KOPT-K1 (cell line): Measurements from ENCODE around the gene CDH5.
"Not testable (repeated sequence)": the region's sequence is repeated elsewhere in the genome, so short reads cannot be mapped to it uniquely, and the experiment has no call there.

ENCODE experiments used
- H3K27ac ChIP-seq: fragments of 200-600 bp; sonication (generic); 2 replicates; pipeline ENCODE4 v1.5.1; 2016; ENCODE audit warnings: antibody characterized with exemption, mild to moderate bottlenecking, low read depth, low read length; ENCODE audit not compliant: poor library complexity, severe bottlenecking
- H3K36me3 ChIP-seq: fragments of 200-600 bp; sonication (generic); 2 replicates; pipeline ENCODE4 v1.5.1; 2017; ENCODE audit warnings: antibody characterized with exemption, mild to moderate bottlenecking, low read length, moderate library complexity; ENCODE audit not compliant: insufficient read depth
- H3K9me3 ChIP-seq: fragments of 200-600 bp; sonication (generic); 2 replicates; pipeline ENCODE4 v1.5.1; 2017; ENCODE audit warnings: antibody characterized with exemption, low read length, mild to moderate bottlenecking; ENCODE audit not compliant: insufficient read depth, poor library complexity, severe bottlenecking

Gene CDH5

DNA sequence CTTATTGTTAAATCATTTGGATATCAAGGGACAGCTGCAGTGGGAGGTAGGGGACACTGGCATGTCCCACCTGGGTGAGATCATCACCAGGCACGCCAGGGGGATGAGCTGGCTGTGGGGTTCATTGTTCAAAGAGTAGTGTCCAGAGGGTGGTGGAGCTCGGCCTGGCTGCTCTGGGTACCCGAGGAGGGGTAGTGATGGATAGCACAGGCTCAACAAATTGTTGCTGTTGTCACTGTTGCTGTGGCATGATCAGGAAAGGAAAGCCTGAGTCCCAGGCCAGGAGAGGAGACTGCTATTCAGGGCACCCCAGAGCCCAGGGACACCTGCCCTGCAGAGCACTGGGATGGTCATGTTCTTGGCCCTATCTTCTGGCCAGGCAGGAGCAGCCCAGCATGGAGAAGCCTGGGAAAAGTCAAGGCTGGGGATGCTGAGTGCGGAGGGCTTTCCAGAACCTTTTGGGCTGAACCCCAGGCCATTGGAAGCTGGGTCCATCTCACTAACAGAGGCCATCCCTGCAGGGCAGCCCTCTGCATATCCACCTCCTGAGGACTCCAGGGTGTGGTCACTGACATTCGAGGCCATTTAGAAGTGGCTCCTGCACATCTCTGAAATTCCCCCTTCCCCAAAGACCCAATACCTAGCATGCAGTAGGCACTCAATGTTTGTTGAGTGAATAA lies 72.7 kb downstream of the CDH5 start:
- H3K27ac ChIP-seq, result no peak overlapping the region
- no peaks in the 10 kb centered on the region for H3K36me3 ChIP-seq
- H3K9me3 ChIP-seq, result no peaks in the 10 kb centered on the region

DNA sequence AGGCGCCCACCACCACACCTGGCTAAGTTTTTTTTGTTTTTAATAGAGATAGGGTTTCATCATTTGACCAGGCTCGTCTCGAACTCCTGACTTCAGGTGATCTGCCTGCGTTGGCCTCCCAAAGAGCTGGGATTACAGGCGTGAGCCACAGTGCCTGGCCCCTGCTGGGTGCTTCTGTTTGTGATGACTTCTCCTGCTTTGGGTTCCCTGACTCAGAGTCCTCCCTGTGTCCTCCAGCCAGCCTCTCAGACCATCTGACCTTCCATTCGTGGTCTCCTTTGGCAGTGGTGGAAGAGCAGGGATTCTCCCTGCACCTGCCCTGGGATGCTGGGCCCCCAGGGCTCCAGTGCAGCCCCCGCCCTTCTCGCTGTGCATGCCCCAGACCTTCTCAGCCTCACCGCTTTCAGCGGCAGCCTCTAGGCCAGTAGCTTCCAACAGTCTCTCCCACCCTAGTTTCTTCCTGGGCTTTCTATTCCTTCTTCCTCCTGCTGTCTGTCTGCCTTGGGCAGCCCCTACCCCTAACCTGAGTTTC lies 73.8 kb downstream of the CDH5 start:
- no peaks in the 10 kb centered on the region for H3K9me3 ChIP-seq
- no peaks in the 10 kb centered on the region for H3K36me3 ChIP-seq
- H3K27ac ChIP-seq, result no peak overlapping the region

DNA sequence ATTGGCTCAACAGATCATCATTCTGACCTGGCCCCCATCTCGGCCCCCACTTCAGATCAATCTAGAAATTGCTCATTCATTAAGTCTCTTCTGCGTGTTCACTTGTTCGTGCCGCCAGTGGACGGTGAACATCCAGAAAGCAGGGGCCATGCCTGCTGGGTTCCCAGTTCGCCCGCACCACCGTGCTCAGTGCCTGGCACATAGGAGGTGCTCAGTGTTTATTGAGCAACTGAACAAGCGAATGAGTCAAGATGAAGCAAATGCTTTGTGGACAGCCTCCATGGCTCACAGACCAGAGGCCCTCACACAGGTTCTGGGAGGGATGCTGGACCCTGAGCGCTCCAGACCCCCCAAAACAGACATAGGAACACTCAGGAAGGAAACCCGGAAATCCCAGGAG lies 74.5 kb downstream of the CDH5 start:
- Histone ChIP-seq H3K27ac (no peak overlapping the region), H3K9me3 (no peaks in the 10 kb centered on the region), H3K36me3 (no peaks in the 10 kb centered on the region)

DNA sequence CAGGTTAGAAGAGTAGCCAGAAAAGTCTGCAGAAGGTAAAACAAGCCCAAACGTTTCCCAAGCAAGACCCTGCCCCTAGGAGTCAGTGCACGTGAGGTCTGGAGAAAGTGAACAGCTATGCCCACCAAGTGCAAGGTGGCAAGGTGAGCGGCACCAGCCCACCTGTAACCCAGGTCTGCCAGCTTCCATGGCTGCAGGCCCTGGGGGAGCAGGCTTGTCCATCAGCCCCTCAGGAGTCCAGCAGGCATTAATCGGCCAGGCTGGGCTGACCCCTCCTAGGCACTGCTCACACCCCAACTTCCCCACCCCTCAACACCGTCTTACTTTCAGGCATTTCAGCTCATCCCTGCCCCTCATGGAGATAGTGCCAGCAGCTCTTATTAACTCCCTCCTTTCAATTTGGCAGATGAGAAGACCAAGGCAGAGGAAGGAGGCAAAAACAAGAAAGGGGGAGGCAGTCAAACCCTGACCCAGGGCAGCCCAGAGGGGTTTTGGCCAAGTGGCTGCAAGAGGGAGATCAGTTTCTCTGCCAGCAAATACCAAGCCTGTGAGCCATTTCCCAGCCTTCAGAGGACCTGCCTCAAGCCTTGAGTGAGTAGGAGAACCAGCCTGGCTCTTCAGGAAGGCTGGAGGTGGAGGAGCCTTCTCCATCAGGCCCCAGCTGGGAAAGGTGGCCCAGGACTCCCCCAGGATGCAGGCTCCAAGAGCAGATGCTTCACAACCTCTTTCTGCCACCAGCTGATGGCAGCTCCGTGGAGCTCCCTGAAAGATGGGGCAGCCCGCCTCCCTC lies 75.3 kb downstream of the CDH5 start:
- Histone ChIP-seq H3K9me3 (no peaks in the 10 kb centered on the region), H3K36me3 (no peaks in the 10 kb centered on the region), H3K27ac (no peak overlapping the region)

DNA sequence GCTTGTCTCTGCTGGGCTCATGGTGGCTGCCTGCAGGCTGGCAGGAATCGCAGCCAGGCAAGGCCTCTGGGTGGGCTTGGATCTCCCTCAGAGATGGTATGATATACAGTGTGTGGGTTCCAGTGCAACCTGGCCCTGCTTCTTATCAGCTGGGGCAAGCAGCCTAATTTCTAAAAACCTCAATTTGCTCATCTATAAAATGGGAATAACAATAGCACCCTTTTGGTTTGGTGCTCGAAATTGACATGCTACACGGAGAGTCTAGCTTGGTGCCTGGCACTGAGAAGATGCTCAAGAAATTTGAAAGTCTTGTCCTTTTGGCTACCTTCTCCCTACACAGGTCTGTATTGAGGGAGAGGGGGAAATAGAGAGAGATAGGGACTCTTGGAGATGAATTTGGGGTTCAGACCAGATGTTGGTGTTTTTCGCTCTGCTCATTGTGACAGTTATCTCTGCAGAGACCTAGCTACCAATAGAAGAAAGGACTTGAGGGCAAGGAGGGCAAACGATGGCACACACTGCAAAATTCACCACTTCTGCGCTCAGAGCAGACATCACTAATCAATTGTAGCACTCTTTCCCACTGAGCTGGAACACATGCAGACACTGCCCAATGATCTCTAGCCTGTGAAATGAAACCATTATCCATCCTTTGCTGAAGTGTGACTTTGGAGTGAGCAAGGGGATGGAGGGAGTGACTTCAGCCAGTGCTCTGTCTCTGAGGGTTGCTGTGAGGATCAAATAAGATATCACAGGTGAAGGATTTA lies 76.2 kb downstream of the CDH5 start:
- Histone ChIP-seq H3K36me3 (no peaks in the 10 kb centered on the region), H3K9me3 (no peaks in the 10 kb centered on the region), H3K27ac (no peak overlapping the region)

DNA sequence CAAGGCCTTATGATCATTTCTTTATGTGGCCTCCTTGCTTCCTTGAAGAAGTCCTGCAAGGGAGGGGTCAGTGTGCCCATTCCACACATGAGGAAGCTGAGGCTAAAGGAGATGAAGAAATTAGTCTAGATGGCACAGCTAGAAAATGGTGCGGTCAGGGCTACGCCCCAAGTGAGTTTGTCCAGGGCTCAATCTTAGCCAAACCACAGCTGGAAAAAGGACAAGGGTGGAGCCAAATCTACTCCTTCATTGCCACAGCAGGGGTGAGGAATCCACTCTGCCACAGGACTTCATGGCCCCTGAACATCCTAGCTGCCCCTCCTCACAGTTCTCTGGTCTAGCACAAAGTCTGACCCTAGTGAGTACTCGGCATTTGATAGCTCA lies 76.8 kb downstream of the CDH5 start:
- Histone ChIP-seq H3K27ac (no peak overlapping the region), H3K36me3 (no peaks in the 10 kb centered on the region), H3K9me3 (no peaks in the 10 kb centered on the region)

DNA sequence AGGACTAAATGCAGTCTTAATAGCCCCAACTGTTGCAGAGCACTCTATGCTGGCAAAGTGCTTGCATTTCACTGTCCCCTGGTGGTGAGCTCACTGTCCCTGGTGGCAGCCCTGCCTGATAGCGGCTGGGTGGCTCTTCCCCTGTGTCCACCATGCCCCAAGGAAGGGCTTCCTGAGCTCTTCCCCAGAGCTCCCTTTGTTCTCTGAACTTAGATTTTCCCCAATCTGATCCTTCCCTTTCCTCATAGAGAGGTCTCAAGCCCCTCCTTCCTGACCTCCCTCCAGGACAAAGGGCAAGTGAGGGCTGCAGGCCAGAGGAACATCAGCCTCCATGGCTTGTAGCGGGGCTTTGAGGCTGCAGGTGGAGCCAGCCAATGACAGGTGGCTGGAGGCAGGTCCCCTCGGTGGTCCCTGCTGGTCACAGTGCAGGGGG lies 77.6 kb downstream of the CDH5 start:
- Histone ChIP-seq H3K27ac (no peak overlapping the region), H3K9me3 (no peaks in the 10 kb centered on the region), H3K36me3 (no peaks in the 10 kb centered on the region)

DNA sequence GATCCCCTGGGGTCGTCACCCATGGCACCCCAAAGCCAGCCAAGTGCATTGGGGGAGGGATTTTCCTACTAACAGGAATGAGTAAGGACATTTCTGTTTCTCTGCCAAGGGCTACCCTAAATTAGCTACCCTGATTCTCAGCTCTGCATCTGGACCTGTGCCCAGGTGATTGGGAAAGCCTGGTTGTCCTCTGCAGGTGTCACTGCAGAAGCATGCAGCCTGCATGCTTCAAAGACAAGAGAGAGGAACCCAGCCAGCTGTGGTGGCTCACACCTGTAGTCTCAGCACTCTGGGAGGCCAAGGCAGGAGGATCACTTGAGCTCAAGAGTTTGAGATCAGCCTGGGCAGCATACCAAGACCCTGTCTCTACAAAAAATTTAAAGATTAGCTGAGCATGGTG lies 80.2 kb downstream of the CDH5 start:
- no peaks in the 10 kb centered on the region for H3K36me3 ChIP-seq
- H3K27ac ChIP-seq, result no peak overlapping the region
- no peaks in the 10 kb centered on the region for H3K9me3 ChIP-seq

DNA sequence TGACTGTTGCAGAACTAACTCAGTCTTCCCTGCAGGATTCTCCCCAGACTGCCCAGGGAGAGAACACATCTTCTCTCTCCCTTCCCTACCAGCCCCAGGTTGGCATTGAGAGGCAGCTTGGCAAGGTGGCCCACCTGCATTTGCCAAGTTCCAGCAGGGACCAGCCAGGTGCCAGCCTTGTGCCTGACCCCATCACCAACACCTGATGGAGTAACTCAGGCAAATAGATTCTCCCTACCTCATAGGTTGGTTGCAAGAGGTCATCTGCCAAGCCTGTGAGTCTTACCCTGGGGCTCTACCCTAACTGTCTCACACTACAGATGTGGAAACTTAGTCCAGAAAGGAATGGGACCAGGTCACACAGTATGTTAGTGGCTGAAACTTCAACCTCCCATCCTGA lies 81.0 kb downstream of the CDH5 start:
- Histone ChIP-seq H3K36me3 (no peaks in the 10 kb centered on the region), H3K9me3 (no peaks in the 10 kb centered on the region), H3K27ac (no peak overlapping the region)

DNA sequence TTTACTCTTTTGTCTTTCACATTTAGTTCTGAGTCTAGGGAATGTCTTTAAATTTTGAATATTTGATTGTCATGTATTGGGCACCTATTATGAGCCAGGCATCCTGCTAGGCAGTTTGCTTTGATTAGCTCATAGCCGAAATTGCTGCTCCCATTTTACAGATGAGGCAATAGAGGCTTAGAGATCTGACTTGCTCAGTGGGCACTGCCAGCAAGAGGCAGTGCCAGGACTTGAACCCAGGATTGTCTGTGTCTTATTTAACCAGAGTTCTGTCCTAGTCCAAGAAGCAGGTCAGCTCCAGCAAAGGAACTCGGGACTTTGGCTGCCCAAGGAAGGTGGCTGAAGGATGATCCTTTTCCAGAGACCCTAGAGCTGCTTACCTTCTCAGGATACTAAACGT lies 85.1 kb downstream of the CDH5 start:
- Histone ChIP-seq H3K27ac (no peak overlapping the region), H3K36me3 (no peaks in the 10 kb centered on the region), H3K9me3 (no peaks in the 10 kb centered on the region)

DNA sequence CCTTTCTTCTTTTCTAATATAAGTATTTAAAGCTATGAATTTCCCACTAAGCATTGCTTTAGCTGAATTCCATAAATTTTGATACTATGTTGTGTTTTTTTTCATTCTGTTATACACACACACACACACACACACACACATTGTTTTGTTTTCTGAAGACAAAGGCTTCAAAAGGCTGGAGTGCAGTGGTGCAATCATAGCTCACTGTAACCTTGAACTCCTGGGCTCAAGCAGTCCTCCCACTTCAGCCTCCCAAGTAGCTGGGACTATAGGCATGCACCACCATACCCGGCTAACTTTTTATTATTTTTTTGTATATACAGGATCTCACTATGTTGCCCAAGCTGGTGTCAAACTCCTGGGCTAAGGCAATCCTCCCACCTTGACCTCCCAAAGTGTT lies 86.7 kb downstream of the CDH5 start:
- H3K27ac ChIP-seq, H3K36me3 ChIP-seq, H3K9me3 ChIP-seq: not testable (repeated sequence)
